H9 (cell line): ENCODE measurements around the gene OR8B2. TPM values are rescaled to one million over a fixed set of nuclear protein-coding genes. Genes with fewer than 3 reads are reported as not detected.

ENCODE experiments used
- DNase-seq: peaks from one replicate; pipeline ENCODE4 v3.0.0-alpha.2; 2017
- H2AFZ ChIP-seq: one replicate; pipeline ENCODE4 v1.6.1; 2013; ENCODE audit warnings: mild to moderate bottlenecking, low read length, control low read depth, moderate library complexity
- H2AK5ac ChIP-seq: 2 replicates; pipeline ENCODE4 v1.6.1; 2013; ENCODE audit warnings: low read length, control low read depth, mixed read lengths; ENCODE audit not compliant: insufficient read length
- H2BK120ac ChIP-seq: one replicate; pipeline ENCODE4 v1.6.1; 2013; ENCODE audit warnings: low read depth, mild to moderate bottlenecking, low read length, control low read depth, inconsistent platforms; ENCODE audit not compliant: poor library complexity, severe bottlenecking
- H2BK12ac ChIP-seq: 2 replicates; pipeline ENCODE4 v1.6.1; 2013; ENCODE audit warnings: low read length, control low read depth, mixed read lengths, low read depth; ENCODE audit not compliant: insufficient read length
- H2BK15ac ChIP-seq: 2 replicates; pipeline ENCODE4 v1.6.1; 2013; ENCODE audit warnings: low read depth, low read length, control low read depth
- H2BK20ac ChIP-seq: one replicate; pipeline ENCODE4 v1.6.1; 2013; ENCODE audit warnings: low read depth, mild to moderate bottlenecking, low read length, control low read depth, inconsistent platforms; ENCODE audit not compliant: poor library complexity, severe bottlenecking
- H2BK5ac ChIP-seq: 2 replicates; pipeline ENCODE4 v1.6.1; 2013; ENCODE audit warnings: low read length, control low read depth, mixed read lengths; ENCODE audit not compliant: insufficient read length
- H3K14ac ChIP-seq: 2 replicates; pipeline ENCODE4 v1.6.1; 2013; ENCODE audit warnings: low read length, control low read depth; ENCODE audit not compliant: insufficient read depth
- H3K18ac ChIP-seq: 2 replicates; pipeline ENCODE4 v1.6.1; 2013; ENCODE audit warnings: low read depth, mild to moderate bottlenecking, mixed read lengths, low read length, control low read depth; ENCODE audit not compliant: insufficient read length
- H3K23ac ChIP-seq: 2 replicates; pipeline ENCODE4 v1.6.1; 2013; ENCODE audit warnings: low read length, control low read depth, mixed read lengths, low read depth; ENCODE audit not compliant: insufficient read length
- H3K23me2 ChIP-seq: 2 replicates; pipeline ENCODE4 v1.6.1; 2013; ENCODE audit warnings: low read depth, mild to moderate bottlenecking, mixed read lengths, low read length, control low read depth; ENCODE audit not compliant: insufficient read length, poor library complexity, severe bottlenecking
- H3K27ac ChIP-seq: 2 replicates; pipeline ENCODE4 v1.5.1; 2013; ENCODE audit warnings: low read length, control low read depth, mixed read lengths, low read depth; ENCODE audit not compliant: insufficient read length
- H3K27me3 ChIP-seq: 2 replicates; pipeline ENCODE4 v1.6.1; 2013; ENCODE audit warnings: low read length, control low read depth, inconsistent platforms; ENCODE audit not compliant: insufficient read depth
- H3K4ac ChIP-seq: 2 replicates; pipeline ENCODE4 v1.6.1; 2013; ENCODE audit warnings: low read depth, mild to moderate bottlenecking, control low read depth, inconsistent platforms, low read length, moderate library complexity
- H3K4me1 ChIP-seq: 2 replicates; pipeline ENCODE4 v1.6.1; 2013; ENCODE audit warnings: low read length, control low read depth, inconsistent platforms; ENCODE audit not compliant: insufficient read depth
- H3K4me2 ChIP-seq: 2 replicates; pipeline ENCODE4 v1.6.1; 2013; ENCODE audit warnings: low read length, control low read depth, mixed read lengths; ENCODE audit not compliant: insufficient read length, insufficient read depth
- H3K56ac ChIP-seq: 2 replicates; pipeline ENCODE4 v1.6.1; 2013; ENCODE audit warnings: low read depth, mild to moderate bottlenecking, mixed read lengths, low read length, control low read depth; ENCODE audit not compliant: insufficient read length
- H3K79me1 ChIP-seq: 2 replicates; pipeline ENCODE4 v1.6.1; 2013; ENCODE audit warnings: low read depth, mild to moderate bottlenecking, moderate library complexity, low read length, control low read depth, inconsistent platforms; ENCODE audit not compliant: insufficient read depth, poor library complexity, severe bottlenecking
- H3K79me2 ChIP-seq: 2 replicates; pipeline ENCODE4 v1.6.1; 2013; ENCODE audit warnings: low read length, control low read depth, inconsistent platforms; ENCODE audit not compliant: insufficient read depth
- H3K9ac ChIP-seq: 2 replicates; pipeline ENCODE4 v1.6.1; 2013; ENCODE audit warnings: low read length, control low read depth, mixed read lengths; ENCODE audit not compliant: insufficient read length; ENCODE audit errors: extremely low read depth
- H3K9me3 ChIP-seq: one replicate; pipeline ENCODE4 v1.6.1; 2013; ENCODE audit warnings: low read depth, low read length, inconsistent platforms; ENCODE audit not compliant: control insufficient read depth
- H3T11ph ChIP-seq: one replicate; pipeline ENCODE4 v1.6.1; 2013; ENCODE audit warnings: mild to moderate bottlenecking, low read length, control low read depth, inconsistent platforms
- H4K20me1 ChIP-seq: one replicate; pipeline ENCODE4 v1.6.1; 2013; ENCODE audit not compliant: control insufficient read depth, insufficient read length, insufficient read depth
- H4K5ac ChIP-seq: 2 replicates; pipeline ENCODE4 v1.6.1; 2013; ENCODE audit warnings: low read depth, mild to moderate bottlenecking, mixed read lengths, low read length, control low read depth; ENCODE audit not compliant: insufficient read length
- H4K8ac ChIP-seq: replicated peaks from 2 replicates; pipeline ENCODE4 v1.6.1; 2013; ENCODE audit warnings: low read length, control low read depth, mixed read lengths, low read depth; ENCODE audit not compliant: insufficient read length
- H4K91ac ChIP-seq: 2 replicates; pipeline ENCODE4 v1.6.1; 2013; ENCODE audit warnings: low read depth, mild to moderate bottlenecking, moderate library complexity, mixed read lengths, low read length, control low read depth; ENCODE audit not compliant: insufficient read length
- H3K27ac Mint-ChIP-seq, 3 experiments: 2 replicates in 2 of 3; 3 replicates in 1 of 3; pipeline ENCODE4 v1.8.0; 2020 to 2021; ENCODE audit warnings: mixed read lengths in 3 of 3, mild to moderate bottlenecking in 1 of 3, moderate library complexity in 1 of 3
- H3K27me3 Mint-ChIP-seq: 2 replicates; pipeline ENCODE4 v1.8.0; 2021; ENCODE audit warnings: low read depth, mild to moderate bottlenecking, moderate library complexity, mixed read lengths
- H3K36me3 Mint-ChIP-seq, 3 experiments: 2 replicates in 2 of 3; 3 replicates in 1 of 3; pipeline ENCODE4 v1.8.0; 2020 to 2021; ENCODE audit warnings: low read depth in 3 of 3, mixed read lengths in 3 of 3; ENCODE audit not compliant: insufficient read depth in 1 of 3
- H3K4me1 Mint-ChIP-seq, 2 experiments: 2 replicates each; pipeline ENCODE4 v1.8.0; 2020; ENCODE audit warnings: mixed read lengths in 2 of 2
- H3K4me3 Mint-ChIP-seq, 2 experiments: 2 replicates in 1 of 2; 3 replicates in 1 of 2; pipeline ENCODE4 v1.8.0; 2020 to 2021; ENCODE audit warnings: mild to moderate bottlenecking in 2 of 2, mixed read lengths in 2 of 2, moderate library complexity in 1 of 2
- H3K9me3 Mint-ChIP-seq, 2 experiments: 2 replicates in 1 of 2; 3 replicates in 1 of 2; pipeline ENCODE4 v1.8.0; 2020; ENCODE audit warnings: mild to moderate bottlenecking in 2 of 2, mixed read lengths in 2 of 2, moderate library complexity in 1 of 2
- WGBS: extraction: QIAGEN DNeasy Blood & Tissue Kit; methylation state at CpG from one replicate; pipeline ENCODE4 v1.1.7; 2013; ENCODE audit warnings: missing lambda C conversion rate, low lambda C conversion rate, mixed read lengths; ENCODE audit not compliant: insufficient read length; ENCODE audit errors: extremely low coverage; 5-methylcytosine and 5-hydroxymethylcytosine counted together
- total RNA-seq: library from RNA; stranded (reverse); gene quantifications from 2 replicates; pipeline ENCODE4 v1.2.1, GENCODE V29; 2021
- TF ChIP-seq, protein P1 (sequence below): fragments of 200-600 bp; sonication (generic); conservative IDR thresholded peaks from 3 replicates; pipeline ENCODE4 v1.8.0; 2021; ENCODE audit warnings: antibody characterized with exemption, mild to moderate bottlenecking

OR8B2 gene
- total RNA-seq, 1 experiment from 2014 or later, result not detected

DNA sequence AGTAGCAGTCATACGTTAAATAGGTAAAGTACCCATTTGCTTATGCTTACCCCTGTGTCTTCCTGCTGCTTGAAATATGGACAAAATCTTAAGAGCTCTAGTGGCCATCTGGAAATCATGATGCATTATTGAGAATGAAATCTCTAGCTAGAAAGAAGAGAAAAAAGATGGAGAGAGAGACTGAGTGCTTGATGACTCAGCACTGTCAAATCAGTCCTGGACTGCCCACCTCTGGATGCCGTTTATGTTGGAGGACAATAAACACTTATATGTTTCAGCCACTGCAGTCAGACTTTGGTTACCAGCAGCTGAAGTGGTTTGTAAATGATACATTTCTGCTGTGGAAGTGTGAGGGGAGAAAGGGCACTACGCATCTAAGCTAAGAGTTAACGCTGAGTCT lies 36.7 kb upstream of the OR8B2 start:
- H4K91ac ChIP-seq, result no peak overlapping the region
- Mint-ChIP-seq H3K4me3 (no peak overlapping the region), H3K9me3 (no peaks in the 10 kb centered on the region), H3K27me3 (no peaks in the 10 kb centered on the region; the same call in 1 of the 2 replicates), H3K27ac (no peak overlapping the region), H3K4me1 (no peaks in the 10 kb centered on the region; a peak in 1 of 4 replicates), H3K36me3 (no peaks in the 10 kb centered on the region)
- H3K4me2 ChIP-seq, result no peak overlapping the region
- no peak overlapping the region for H2BK15ac ChIP-seq
- H3K4ac ChIP-seq, result no peak overlapping the region
- no peak overlapping the region for H2BK5ac ChIP-seq
- no peak overlapping the region for H3K27ac ChIP-seq
- H3K23ac ChIP-seq, result no peak overlapping the region
- no peak overlapping the region for H3K56ac ChIP-seq
- H2BK12ac ChIP-seq, result no peak overlapping the region
- H3K9me3 ChIP-seq, result no peaks in the 10 kb centered on the region
- TF ChIP-seq, protein P1, sequence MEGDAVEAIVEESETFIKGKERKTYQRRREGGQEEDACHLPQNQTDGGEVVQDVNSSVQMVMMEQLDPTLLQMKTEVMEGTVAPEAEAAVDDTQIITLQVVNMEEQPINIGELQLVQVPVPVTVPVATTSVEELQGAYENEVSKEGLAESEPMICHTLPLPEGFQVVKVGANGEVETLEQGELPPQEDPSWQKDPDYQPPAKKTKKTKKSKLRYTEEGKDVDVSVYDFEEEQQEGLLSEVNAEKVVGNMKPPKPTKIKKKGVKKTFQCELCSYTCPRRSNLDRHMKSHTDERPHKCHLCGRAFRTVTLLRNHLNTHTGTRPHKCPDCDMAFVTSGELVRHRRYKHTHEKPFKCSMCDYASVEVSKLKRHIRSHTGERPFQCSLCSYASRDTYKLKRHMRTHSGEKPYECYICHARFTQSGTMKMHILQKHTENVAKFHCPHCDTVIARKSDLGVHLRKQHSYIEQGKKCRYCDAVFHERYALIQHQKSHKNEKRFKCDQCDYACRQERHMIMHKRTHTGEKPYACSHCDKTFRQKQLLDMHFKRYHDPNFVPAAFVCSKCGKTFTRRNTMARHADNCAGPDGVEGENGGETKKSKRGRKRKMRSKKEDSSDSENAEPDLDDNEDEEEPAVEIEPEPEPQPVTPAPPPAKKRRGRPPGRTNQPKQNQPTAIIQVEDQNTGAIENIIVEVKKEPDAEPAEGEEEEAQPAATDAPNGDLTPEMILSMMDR, result no peak
- no peak overlapping the region for H3K9ac ChIP-seq
- H3K14ac ChIP-seq, result no peak overlapping the region
- no peaks in the 10 kb centered on the region for H3K23me2 ChIP-seq
- no peak overlapping the region for H3T11ph ChIP-seq
- H3K27me3 ChIP-seq, result no peaks in the 10 kb centered on the region
- H3K4me1 ChIP-seq, result no peaks in the 10 kb centered on the region
- H3K79me1 ChIP-seq, result no peaks in the 10 kb centered on the region
- no peak overlapping the region for H3K18ac ChIP-seq
- no CpG with 5 or more reads among the region's 4 CpGs for WGBS
- no peaks in the 10 kb centered on the region for H3K79me2 ChIP-seq
- no peaks in the 10 kb centered on the region for H4K20me1 ChIP-seq
- no peak for DNase-seq
- H4K8ac ChIP-seq, result no peak overlapping the region
- no peak overlapping the region for H4K5ac ChIP-seq
- H2BK20ac ChIP-seq, result no peak overlapping the region
- no peak overlapping the region for H2BK120ac ChIP-seq
- no peak overlapping the region for H2AFZ ChIP-seq
- H2AK5ac ChIP-seq, result no peak overlapping the region
